ENCODE data around the gene USP50.
"Not testable (repeated sequence)": the region's sequence is repeated elsewhere in the genome, so short reads cannot be mapped to it uniquely, and the experiment has no call there.

The USP50 gene

DNA sequence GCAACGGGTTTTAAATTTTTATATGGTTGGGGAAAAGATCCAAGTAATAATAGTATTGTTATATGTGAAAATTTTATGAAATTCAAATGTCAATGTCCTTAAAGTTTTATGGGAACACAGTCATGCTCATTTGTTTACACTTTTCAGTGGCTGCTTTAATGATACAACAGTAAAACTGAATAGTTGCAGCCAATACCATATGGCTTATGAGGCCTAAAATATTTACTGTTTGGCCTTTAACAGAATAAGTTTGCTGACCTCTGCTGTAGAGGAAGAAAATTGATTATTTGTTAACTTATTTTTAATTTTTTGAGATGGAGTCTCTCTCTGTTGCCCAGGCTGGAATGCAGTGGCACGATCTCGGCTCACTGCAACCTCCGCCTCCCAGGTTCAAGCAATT is 44.7 kb downstream of the USP50 start:
- no peak for DNase-seq

DNA sequence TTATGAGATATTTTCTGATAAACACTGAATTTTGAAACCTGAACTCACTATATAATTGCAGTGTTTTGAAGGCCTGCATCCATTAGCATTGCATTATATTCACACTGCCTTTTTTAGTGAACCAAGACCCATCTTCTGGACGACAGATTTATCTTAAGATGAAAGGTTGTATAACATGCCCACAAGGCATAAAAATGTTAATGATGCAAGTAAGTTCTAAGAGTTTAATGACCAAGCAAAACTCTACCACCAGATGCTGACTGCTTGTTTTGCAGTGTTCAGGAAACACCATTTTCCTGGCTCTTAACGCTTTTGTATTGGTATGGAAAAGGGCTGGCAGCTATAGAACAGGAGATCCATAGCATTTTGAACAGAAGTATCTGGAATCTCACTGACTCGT is 46.1 kb downstream of the USP50 start:
- DNase-seq: no peak

DNA sequence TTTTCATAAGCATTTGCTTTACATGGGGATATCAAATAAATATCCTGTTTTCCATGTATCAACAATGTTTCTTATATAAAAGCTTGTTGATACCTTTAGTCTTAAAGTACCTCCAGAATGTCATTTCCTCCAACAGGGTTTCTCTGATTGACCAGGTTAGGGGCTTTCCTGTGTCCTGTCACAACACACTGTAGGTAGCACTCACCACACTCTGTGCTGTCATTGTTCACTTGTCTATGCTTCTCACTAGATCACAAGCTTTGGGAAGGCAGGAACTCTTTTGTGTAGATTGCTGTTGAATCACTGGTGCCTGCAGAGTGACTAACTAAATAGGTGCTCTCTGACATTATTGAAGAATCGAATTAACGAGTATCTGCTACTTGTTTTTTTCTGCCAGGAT is 49.8 kb downstream of the USP50 start:
- DNase-seq: no peak

DNA sequence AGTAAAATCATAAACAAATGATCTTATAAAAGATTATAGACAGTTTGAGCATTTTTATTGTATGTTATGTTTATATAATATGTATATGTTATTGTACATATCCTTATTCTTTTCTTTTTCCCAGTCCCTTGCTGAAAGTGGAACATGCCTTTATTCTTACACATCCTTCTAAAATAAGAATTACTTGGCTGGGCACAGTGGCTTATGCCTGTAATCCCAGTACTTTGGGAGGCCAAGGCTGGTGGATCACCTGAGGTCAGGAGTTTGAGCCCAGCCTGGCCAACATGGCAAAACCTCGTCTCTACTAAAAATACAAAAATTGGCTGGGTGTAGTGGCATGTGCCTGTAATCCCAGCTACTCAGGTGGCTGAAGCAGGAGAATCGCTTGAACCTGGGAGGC is 51.9 kb downstream of the USP50 start:
- DNase-seq: not testable (repeated sequence)

DNA sequence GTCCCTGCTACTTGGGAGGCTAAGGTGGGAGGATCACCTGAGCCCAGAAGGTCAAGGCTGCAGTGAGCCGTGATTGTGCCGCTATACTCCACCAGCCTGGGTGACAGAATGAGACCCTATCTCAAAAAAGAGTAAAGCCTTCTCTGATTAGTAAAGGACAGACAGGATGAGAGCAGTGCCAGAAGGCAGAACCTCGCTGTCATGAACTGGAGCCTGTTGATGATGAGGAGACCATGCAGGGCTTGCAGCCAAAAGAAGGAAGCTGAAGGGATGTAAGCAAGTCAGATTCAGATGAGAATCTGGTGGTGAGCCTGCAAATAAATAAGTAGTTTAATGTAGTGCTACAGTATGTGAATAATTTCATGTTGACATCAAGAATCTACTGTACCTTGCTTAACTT is 52.8 kb downstream of the USP50 start:
- no peak for DNase-seq

DNA sequence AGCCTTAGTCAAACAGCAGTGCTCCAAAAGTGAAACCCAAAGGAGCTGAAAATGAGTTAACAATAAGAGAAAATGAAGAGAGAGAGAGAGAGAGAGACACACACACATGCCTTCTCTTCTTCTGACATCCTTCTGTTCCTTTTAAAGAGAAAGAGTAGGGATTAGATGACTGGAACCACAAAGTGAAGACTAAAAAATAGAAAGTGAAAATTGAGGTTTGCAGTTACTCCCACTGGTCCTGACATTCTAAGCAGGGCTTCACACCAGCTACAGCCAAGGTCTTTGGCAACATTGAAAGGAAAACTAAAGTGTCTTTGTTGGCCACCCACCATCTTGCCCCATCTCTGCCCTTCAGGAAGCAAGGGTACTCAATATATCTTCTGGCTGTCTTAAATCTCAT is 59.2 kb downstream of the USP50 start:
- peak; percentile 6 for DNase-seq

DNA sequence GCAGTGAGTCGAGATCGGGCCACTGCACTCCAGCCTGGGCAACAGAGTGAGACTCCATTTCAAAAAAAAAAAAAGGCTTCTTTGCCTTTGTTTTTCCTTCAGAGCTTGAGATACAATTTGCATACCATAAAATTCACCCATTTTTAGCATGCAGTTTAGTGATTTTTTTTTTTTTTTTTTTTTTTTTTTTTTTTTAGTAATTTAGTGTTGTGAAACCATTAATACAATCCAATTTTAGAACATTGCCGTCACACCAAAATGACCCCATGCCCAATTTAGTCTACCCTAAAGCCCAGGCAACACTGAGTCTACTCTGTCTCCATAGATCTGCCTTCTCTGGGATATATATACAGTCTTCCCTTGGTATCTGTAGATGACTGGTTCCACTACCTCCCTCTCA is 61.1 kb downstream of the USP50 start:
- DNase-seq: no peak

DNA sequence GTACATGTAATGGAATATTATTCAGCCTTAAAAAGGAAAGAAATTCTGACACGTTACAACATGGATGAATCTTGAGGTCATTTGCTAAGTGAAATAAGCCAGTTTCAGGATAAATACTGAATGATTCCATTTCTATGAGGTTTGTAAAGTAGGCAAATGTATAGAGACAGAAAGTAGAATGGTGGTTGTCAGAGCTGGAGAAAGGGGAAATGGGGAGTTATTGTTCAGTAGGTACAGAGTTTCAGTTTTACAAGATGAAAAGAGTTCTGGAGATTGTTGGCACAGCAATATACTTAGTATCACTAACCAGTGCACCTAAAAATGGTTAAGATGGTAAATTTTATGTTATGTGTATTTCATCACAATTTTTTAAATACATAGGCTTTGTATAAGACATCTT is 61.7 kb downstream of the USP50 start:
- no peak for DNase-seq

DNA sequence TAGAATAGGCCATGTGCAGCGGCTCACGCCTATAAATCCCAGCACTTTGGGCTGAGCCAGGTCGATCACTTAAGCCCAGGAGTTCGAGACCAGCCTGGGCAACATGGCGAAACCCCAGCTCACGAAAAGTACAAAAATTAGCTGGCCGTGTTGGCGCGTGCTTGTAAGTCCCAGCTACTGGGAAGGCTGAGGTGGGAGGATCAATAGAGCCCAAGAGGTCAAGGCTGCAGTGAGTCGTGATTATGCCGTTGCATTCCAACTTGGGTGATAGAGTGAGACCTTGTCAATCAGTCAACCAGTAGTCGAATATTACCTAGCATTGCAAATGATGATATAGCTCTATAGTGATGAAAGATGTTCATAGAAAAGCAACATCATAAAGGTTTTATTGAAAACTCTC is 70.3 kb downstream of the USP50 start:
- DNase-seq: no peak

DNA sequence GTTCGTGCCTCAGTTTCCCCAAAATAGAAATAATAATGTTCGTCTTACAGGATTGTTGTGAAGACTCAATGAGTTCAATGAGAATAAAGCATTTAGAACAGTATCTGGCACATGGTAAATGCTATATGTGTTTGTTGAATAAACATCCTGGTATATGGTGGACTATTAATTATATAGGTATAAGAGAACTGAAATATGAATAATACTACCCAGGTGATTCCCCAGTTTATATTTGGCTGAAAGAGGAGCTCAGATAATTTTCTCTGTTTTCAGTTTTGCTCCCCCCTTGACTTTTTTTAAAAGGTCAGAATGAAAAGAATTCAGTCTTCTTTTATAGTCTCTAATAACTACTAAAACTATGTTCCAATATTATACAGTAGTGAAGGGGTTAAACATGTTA is 75.4 kb downstream of the USP50 start:
- no peak for DNase-seq

DNA sequence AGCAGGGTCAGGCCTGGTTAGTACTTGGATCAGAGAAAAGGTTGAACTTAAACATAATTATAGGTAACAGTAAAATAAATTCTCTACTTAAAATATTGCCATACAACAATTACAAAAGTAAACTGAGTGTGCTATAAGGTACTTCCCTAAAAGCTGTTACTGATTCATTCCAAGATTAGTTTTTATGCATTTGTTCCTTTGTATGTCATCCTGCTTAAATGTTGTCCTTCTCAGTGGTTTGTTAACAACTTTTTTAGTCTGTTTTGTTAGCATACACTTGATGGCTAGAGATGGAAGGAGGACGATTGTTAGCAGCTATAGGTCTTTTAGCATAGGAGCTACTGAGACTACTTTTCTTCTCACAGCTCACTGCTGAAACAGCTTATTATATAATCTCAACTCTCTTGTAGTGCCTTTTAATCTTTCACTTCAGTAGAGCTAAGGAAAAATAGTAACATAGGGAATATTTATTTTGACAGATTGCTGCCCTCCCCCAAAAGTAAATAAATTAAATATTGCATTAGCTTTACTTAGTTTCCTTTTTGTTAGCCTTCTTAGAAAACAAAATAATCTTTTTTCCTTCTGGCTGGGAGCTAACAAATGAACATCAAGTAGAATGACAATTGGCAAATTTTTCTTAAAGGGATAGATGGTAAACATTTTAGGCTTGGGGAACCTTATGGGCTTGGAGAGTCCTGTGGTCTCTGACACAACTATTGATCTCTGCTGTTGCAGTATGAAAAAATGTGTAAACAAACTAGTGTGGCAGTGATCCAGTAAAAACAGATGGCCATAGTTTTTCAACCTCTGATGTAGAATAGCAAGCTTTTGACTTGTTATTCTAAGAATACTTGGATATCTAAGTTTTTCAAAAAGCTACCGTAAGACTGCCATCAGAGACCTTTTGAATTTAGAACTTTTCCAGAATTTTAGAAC is 82.8 kb downstream of the USP50 start:
- no peak for DNase-seq

DNA sequence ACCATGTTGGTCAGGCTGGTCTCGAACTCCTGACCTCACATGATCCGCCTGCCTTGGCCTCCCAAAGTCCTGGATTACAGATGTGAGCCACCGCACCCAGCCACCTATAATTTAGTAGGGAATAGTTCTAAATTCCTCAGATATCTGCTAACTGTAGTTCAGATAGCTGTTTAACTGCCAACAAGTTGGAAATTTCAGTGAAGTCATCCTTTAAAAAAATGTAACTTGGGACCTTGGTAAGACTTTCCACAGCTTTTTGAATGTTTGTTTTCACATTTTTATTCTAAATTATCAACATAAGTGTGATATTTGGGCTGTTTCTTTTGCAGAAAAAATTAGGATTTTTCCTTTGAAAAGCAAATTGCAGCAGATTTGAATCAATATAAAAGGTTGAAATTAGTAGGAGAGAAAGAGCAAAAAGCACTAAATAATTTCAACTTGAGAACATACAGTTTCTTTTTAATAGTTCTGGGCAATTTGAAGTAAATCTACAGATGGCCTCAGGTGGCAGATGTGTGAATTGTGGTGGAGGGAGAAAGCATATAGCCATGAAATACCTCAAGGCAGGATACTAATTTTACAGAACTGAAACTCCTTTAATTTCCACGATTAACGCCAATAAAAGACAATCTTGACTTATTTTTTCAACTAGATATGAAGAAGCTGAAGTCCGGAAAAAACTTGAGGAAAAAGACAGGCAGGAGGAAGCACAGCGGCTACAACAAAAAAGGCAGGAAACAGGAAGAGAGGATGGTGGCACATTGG is 87.9 kb downstream of the USP50 start:
- no peak for DNase-seq

DNA sequence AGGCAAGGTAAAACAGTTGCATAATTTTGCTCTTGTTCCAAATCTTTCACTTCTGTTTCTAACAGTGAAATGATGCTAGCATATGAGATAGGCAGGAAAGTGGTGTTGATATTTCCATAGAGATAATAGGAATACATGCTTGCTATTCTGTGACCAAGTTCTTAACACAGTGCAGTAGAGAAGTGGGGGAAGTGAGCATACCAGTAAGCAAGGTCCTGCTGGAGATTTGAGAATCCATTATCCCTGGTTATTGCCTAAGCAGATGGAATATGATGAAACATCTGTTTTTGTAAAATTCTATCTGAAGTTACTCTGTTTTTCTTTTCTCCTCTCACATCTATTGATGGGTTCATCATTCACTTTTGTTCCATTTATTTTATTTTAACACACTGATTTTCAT is 93.5 kb downstream of the USP50 start:
- DNase-seq: no peak

Measured in stimulated activated CD4-positive, alpha-beta T cell treated with anti-CD3 and anti-CD28 coated beads, Interleukin-1b, Interleukin-23, amount 100 ng/mL, for 48 hours (primary cell).